ENCODE measurements around the gene KIRREL1. TPM values are rescaled to one million over a fixed set of nuclear protein-coding genes. Genes with fewer than 3 reads are reported as not detected.
A peak's percentile ranks its signal among the peaks of the same experiment; 100 is the strongest.

The KIRREL1 gene
- total RNA-seq, 2 donors from 2014 or later: 5.8 to 12.8 TPM

DNA sequence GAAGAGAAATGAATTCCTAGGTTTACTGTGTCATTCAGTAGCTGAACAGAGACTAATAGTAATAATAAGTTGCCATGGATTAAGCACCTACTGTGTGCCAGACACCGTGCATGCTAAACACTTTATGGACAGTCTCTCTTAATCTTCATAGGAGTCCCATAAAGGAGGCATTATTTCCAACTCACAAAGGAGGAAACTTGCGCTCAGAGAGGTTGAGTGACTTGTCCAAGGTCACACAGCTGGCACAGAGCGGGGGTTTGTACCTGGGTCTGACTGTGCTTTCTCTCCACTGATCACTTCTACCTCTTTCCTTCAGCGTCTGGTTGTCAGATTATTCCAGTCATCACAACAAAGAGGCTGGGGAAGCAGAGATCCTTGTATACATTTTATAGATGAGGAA, 91.3 kb downstream of the KIRREL1 start:
- Histone ChIP-seq H3K9me3 (no peaks in the 10 kb centered on the region), H3K4me1 (no peaks in the 10 kb centered on the region), H3K27me3 (no peaks in the 10 kb centered on the region), H3K9ac (ENCODE audit: low read depth in 2 of 2, low read length in 2 of 2) (no peak overlapping the region), H3K36me3 (no peaks in the 10 kb centered on the region), H3K27ac (no peak overlapping the region), H3K4me3 (no peak overlapping the region)
- intact Hi-C loops (cut with DNase I): loop anchor here (5.0 kb wide), 1 partner anchor 47 kb away; no protein-coding TSS in a partner anchor
- DNase-seq: no peak
- TF ChIP-seq, protein P1, sequence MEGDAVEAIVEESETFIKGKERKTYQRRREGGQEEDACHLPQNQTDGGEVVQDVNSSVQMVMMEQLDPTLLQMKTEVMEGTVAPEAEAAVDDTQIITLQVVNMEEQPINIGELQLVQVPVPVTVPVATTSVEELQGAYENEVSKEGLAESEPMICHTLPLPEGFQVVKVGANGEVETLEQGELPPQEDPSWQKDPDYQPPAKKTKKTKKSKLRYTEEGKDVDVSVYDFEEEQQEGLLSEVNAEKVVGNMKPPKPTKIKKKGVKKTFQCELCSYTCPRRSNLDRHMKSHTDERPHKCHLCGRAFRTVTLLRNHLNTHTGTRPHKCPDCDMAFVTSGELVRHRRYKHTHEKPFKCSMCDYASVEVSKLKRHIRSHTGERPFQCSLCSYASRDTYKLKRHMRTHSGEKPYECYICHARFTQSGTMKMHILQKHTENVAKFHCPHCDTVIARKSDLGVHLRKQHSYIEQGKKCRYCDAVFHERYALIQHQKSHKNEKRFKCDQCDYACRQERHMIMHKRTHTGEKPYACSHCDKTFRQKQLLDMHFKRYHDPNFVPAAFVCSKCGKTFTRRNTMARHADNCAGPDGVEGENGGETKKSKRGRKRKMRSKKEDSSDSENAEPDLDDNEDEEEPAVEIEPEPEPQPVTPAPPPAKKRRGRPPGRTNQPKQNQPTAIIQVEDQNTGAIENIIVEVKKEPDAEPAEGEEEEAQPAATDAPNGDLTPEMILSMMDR (IDR thresholded peaks at IDR 0.05): no peak

DNA sequence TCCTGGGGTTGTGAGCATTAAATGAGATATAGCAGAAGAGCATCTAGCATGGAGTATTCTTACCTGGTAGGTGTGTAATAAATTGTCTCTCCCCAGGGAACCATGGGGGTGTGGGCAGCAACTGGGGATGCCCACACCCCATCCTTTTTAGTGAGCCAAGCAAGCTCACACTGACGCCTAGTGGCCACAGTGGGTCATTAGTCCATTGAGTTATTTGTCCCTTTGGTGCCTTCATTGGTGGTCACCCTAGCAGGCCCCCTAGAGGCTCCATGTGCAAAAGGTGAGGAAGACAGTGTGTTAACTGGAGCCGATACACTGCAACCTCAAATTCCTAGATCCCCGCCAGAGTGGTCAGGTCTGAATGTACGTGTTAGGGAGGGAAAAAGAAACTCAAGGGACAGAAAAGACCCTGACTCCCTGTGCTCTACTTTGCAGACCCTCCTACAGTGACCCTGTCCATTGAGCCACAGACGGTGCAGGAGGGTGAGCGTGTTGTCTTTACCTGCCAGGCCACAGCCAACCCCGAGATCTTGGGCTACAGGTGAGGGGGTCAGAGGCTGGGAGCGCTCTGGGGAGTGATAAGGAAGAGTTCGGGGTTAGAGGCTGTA, 94.0 kb downstream of the KIRREL1 start:
- peak; percentile 58 for DNase-seq
- no peaks in the 10 kb centered on the region for H3K27me3 ChIP-seq
- TF ChIP-seq, protein P1 (IDR thresholded peaks at IDR 0.05): peak; percentile 82
- no peak overlapping the region for H3K4me3 ChIP-seq
- H3K9me3 ChIP-seq: no peaks in the 10 kb centered on the region
- no peak overlapping the region for H3K9ac ChIP-seq (ENCODE audit: low read depth in 2 of 2, low read length in 2 of 2)
- no peaks in the 10 kb centered on the region for H3K36me3 ChIP-seq
- H3K4me1 ChIP-seq: no peaks in the 10 kb centered on the region
- intact Hi-C loops (cut with DNase I): loop anchor here (1.0 to 5.0 kb wide), 2 partner anchors 50 to 95 kb away; no protein-coding TSS in a partner anchor
- no peak overlapping the region for H3K27ac ChIP-seq

DNA sequence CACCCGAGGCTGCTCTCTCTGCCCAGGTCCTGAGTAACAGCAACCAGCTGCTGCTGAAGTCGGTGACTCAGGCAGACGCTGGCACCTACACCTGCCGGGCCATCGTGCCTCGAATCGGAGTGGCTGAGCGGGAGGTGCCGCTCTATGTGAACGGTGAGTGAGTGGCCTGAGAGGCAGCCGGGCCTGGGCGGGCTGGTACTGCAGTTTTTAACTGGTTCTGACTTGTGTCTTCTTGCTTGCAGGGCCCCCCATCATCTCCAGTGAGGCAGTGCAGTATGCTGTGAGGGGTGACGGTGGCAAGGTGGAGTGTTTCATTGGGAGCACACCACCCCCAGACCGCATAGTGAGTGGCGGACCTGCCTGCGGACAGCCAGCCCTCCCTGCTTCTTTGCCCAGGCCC, 96.0 kb downstream of the KIRREL1 start:
- intact Hi-C loops (cut with DNase I): loop anchor here (5.0 kb wide), 1 partner anchor 52 kb away; no protein-coding TSS in a partner anchor
- Histone ChIP-seq H3K9me3 (no peaks in the 10 kb centered on the region), H3K4me3 (no peak overlapping the region), H3K36me3 (no peaks in the 10 kb centered on the region), H3K9ac (ENCODE audit: low read depth in 2 of 2, low read length in 2 of 2) (no peak overlapping the region), H3K27ac (no peak overlapping the region), H3K27me3 (no peaks in the 10 kb centered on the region), H3K4me1 (no peaks in the 10 kb centered on the region)
- no peak for DNase-seq
- TF ChIP-seq, protein P1 (IDR thresholded peaks at IDR 0.05): no peak

DNA sequence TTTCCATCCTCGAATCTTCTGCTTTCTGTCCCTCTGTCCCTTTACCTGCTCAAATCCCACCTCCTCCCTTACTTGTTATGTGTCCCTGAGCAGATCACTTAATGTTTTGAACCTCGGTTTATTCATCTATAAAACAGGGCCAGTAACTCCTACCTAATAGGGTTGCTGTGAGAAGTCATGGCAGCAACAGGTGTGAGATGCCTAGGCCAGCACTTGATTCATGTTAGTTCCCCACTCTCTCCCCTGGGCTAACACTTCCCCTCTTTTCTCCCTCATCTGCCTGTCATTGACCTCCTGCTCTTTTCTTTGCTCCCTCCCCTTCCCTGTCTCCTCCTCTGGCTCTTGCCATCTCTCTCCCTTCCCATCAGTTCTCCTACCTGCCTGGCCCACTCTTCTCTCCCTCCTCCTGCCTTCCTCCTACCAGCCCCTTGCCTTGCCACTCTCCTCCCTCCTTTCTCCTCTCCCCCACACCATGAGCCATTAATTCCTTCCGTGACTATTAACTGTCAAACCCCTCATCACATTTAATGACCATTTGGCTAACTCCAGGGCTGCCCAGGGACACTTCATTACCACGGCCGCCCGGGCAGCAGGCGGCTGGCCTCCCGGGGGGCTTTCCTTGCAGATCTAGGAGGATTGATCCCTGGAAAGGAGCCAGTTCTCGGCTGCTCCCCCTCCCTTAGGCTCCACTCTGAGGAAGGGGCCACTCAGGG, 96.6 kb downstream of the KIRREL1 start:
- Histone ChIP-seq H3K9ac (ENCODE audit: low read depth in 2 of 2, low read length in 2 of 2) (no peak overlapping the region), H3K27me3 (no peaks in the 10 kb centered on the region), H3K27ac (no peak overlapping the region), H3K4me1 (no peaks in the 10 kb centered on the region), H3K4me3 (no peak overlapping the region), H3K36me3 (no peaks in the 10 kb centered on the region), H3K9me3 (no peaks in the 10 kb centered on the region)
- no peak for DNase-seq
- intact Hi-C loops (cut with DNase I): loop anchor here (5.0 kb wide), 2 partner anchors 37 to 53 kb away; a partner anchor contains a TSS
- TF ChIP-seq, protein P1 (IDR thresholded peaks at IDR 0.05): no peak

DNA sequence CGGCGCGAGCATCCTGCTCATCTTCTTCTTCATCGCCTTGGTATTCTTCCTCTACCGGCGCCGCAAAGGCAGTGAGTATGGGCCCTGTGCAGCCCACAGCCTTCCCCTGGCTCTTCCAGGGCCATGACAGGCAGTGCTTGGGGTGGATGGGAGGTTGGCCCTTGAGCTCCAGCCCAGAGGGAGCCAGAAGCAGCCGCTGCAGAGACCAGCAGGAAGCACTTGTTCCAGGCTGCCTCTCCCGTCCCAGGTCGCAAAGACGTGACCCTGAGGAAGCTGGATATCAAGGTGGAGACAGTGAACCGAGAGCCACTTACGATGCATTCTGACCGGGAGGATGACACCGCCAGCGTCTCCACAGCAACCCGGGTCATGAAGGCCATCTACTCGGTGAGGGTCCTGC, 99.9 kb downstream of the KIRREL1 start:
- DNase-seq: no peak
- Histone ChIP-seq H3K27me3 (no peaks in the 10 kb centered on the region), H3K4me3 (no peak overlapping the region), H3K9me3 (no peaks in the 10 kb centered on the region), H3K4me1 (no peaks in the 10 kb centered on the region), H3K27ac (no peak overlapping the region), H3K36me3 (no peaks in the 10 kb centered on the region), H3K9ac (ENCODE audit: low read depth in 2 of 2, low read length in 2 of 2) (no peak overlapping the region)
- TF ChIP-seq, protein P1 (IDR thresholded peaks at IDR 0.05): no peak
- intact Hi-C loops (cut with DNase I): loop anchor here (5.0 kb wide), 1 partner anchor 34 kb away; a partner anchor contains a TSS

Data from colonic mucosa (tissue), 4 donors.